Measurements from ENCODE around the gene TRIM59. TPM values are rescaled to one million over a fixed set of nuclear protein-coding genes. Genes with fewer than 3 reads are reported as not detected.

The TRIM59 gene
- total and polyA plus RNA-seq, 4 donors, result 1.1 to 12.5 (median 3.1) TPM

GRCh38 chr3:160392798-160393197 is 56.8 kb downstream of the TRIM59 start:
- H3K27me3 ChIP-seq (ENCODE audit: control insufficient read depth in 3 of 3, insufficient read depth in 3 of 3, low read length in 2 of 3), result no peaks in the 10 kb centered on the region
- H3K9me3 ChIP-seq (ENCODE audit: control insufficient read depth in 4 of 4, insufficient read depth in 3 of 4, low read length in 3 of 4), result no peaks in the 10 kb centered on the region
- H3K9ac ChIP-seq (ENCODE audit: insufficient read depth in 1 of 2, low read length in 2 of 2), result no peak overlapping the region
- no peak for TF ChIP-seq CTCF (IDR thresholded peaks at IDR 0.05; ENCODE audit: control extremely low read depth, extremely low read depth)
- H3K4me3 ChIP-seq, result no peak overlapping the region
- H3K4me1 ChIP-seq (ENCODE audit: control insufficient read depth in 5 of 5, insufficient read depth in 5 of 5, low read length in 5 of 5), result peaks cover 0 to under 1% (median 0%) of the 10 kb centered on the region in 5 donors
- DNase-seq (no peak), ATAC-seq (ENCODE audit: insufficient read depth, low FRiP score) (no peak)
- no peak overlapping the region for H3K27ac ChIP-seq (ENCODE audit: low read depth in 1 of 2, low read length in 1 of 2)
- H3K36me3 ChIP-seq (ENCODE audit: control insufficient read depth in 4 of 4, insufficient read depth in 4 of 4, low read length in 4 of 4), result no peaks in the 10 kb centered on the region

GRCh38 chr3:160390565-160391138 is 58.9 kb downstream of the TRIM59 start:
- no peak for TF ChIP-seq CTCF (IDR thresholded peaks at IDR 0.05; ENCODE audit: control extremely low read depth, extremely low read depth)
- 88 to 92% methylated on average over 3 of the region's 3 CpGs for WGBS, 2 donors
- no peak overlapping the region for H3K9ac ChIP-seq (ENCODE audit: insufficient read depth in 1 of 2, low read length in 2 of 2)
- DNase-seq (no peak), ATAC-seq (ENCODE audit: insufficient read depth, low FRiP score) (no peak)
- no peaks in the 10 kb centered on the region for H3K27me3 ChIP-seq (ENCODE audit: control insufficient read depth in 3 of 3, insufficient read depth in 3 of 3, low read length in 2 of 3)
- H3K4me1 ChIP-seq (ENCODE audit: control insufficient read depth in 5 of 5, insufficient read depth in 5 of 5, low read length in 5 of 5), result no peaks in the 10 kb centered on the region
- H3K27ac ChIP-seq (ENCODE audit: low read depth in 1 of 2, low read length in 1 of 2), result no peak overlapping the region
- no peaks in the 10 kb centered on the region for H3K9me3 ChIP-seq (ENCODE audit: control insufficient read depth in 4 of 4, insufficient read depth in 3 of 4, low read length in 3 of 4)
- no peak overlapping the region for H3K4me3 ChIP-seq
- no peaks in the 10 kb centered on the region for H3K36me3 ChIP-seq (ENCODE audit: control insufficient read depth in 4 of 4, insufficient read depth in 4 of 4, low read length in 4 of 4)

Small RNA genes lying within 50 kb of the gene (small RNA-seq; reads per million reads assigned to genes)
- gene MIR15B (ENCODE audit: low replicate concordance) (76.5 reads per million, percentile 98 among the genes with 10 or more reads in this experiment), gene MIR16-2 (ENCODE audit: low replicate concordance) (11.3 reads per million, percentile 96 among the genes with 10 or more reads in this experiment), gene RNU7-136P (ENCODE audit: low replicate concordance) (not detected)

Other genes with a start within 250 kb of the TRIM59 start
- 1 to 10 TPM in 1 of 2 donors, under 1 TPM in 1; 0.91 to 3.3 TPM for gene C3orf80, start 224.4 kb downstream of the TRIM59 start, total RNA-seq
- gene C3orf80, start 224.4 kb downstream of the TRIM59 start, polyA plus RNA-seq, result under 1 TPM; 0.23 to 0.77 TPM
- 100 to 1,000 TPM in 1 of 2 donors, 10 to 100 TPM in 1; 33.2 to 114 TPM for gene IFT80, start 50.6 kb downstream of the TRIM59 start, total RNA-seq
- gene IFT80, start 50.6 kb downstream of the TRIM59 start, polyA plus RNA-seq, result 10 to 100 TPM; 13.1 to 22.6 TPM
- gene SMC4, start 50.1 kb downstream of the TRIM59 start, total RNA-seq, result 100 to 1,000 TPM in 1 of 2 donors, 10 to 100 TPM in 1; 56.5 to 258 TPM
- gene SMC4, start 50.1 kb downstream of the TRIM59 start, polyA plus RNA-seq, result 10 to 100 TPM; 13.0 to 56.0 TPM
- gene KPNA4, start 115.8 kb upstream of the TRIM59 start, total RNA-seq, result 10 to 100 TPM; 32.0 to 35.9 TPM
- gene KPNA4, start 115.8 kb upstream of the TRIM59 start, polyA plus RNA-seq, result 10 to 100 TPM; 12.5 to 15.1 TPM
- not detected for gene ARL14, start 227.4 kb upstream of the TRIM59 start, total RNA-seq
- gene ARL14, start 227.4 kb upstream of the TRIM59 start, polyA plus RNA-seq, result under 1 TPM; 0.09 to 0.24 TPM

All from lung (tissue), 13 donors.